Medulla oblongata (tissue), 1 donor: ENCODE data around the gene FAM216B.
A peak's percentile ranks its signal among the peaks of the same experiment; 100 is the strongest.
"Not testable (repeated sequence)": the region's sequence is repeated elsewhere in the genome, so short reads cannot be mapped to it uniquely, and the experiment has no call there.

ENCODE experiments used
- DNase-seq: peaks from one replicate; pipeline ENCODE4 v3.0.0-alpha.2; 2015; ENCODE audit errors: extremely low spot score

The FAM216B gene

DNA sequence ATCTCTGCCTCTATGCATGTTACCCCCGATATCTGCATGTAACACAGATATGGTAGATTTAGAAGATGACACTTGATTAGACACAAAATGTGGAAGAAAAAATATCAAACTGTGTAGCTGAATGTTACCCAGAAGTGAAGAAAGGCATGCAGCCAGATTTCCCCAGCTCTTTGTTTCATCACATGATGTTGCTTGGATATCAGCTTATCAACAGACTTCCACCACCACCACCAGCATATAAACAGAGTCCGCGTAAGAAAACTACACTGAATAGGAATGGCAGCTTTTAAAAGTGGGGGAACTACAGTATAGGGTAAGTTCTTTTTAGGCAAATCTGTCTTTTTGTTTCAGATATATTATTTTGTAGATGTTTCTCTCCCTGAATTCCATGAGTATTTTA lies at the start of gene FAM216B:
TSS of gene FAM216B (plus strand) at position 233 of the 400 bp plus-strand sequence. CDS start 2,484 bp downstream, outside the sequence.
- DNase-seq = no peak

DNA sequence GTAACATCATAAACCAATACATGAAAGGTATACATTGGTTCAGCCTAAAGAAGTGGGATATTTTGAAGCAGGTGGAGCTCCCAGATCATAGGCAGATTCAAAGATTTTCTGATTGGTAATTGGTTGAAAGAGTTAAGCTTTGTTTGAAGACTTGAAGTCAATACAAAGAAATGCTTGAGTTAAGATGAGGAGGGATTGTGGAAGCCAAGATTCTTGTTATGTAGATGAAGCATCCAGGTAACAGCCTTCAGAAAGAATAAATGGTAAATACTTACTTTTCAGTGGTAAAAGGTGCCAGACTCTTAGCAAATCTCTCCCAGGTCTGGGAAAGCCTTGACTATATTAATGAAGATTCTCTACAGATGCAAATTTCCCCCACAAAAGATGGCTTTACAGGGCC lies 49.3 kb upstream of the FAM216B start:
- no peak for DNase-seq

GRCh38 chr13:42733046-42733445 lies 48.3 kb upstream of the FAM216B start:
- DNase-seq = no peak

DNA sequence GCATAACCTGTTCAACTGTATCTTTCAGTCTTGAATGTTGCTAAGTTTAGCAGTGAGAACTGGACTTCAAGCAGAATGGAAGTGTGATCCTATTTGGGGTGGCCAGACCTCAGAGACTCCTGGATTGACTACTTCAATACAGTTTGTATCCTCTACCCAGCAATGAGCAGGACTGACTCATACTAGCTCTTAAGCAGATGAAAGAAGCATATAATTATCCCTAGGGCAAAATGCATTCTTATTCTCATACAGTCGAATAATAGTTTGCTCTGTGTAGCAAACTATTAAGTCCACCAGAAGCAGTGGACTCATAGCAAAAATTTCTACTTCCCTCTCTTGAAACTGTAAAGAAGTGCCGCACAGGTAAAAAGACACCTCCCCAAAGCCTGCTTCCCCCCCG lies 46.4 kb upstream of the FAM216B start:
- no peak for DNase-seq

GRCh38 chr13:42740753-42741152 lies 40.6 kb upstream of the FAM216B start:
- DNase-seq = peak; percentile 41

- no peak for DNase-seq
Observed at GRCh38 chr13:42741914-42742313, 39.5 kb upstream of the FAM216B start.

- DNase-seq = no peak
Observed at GRCh38 chr13:42745655-42746054, 35.7 kb upstream of the FAM216B start.

DNA sequence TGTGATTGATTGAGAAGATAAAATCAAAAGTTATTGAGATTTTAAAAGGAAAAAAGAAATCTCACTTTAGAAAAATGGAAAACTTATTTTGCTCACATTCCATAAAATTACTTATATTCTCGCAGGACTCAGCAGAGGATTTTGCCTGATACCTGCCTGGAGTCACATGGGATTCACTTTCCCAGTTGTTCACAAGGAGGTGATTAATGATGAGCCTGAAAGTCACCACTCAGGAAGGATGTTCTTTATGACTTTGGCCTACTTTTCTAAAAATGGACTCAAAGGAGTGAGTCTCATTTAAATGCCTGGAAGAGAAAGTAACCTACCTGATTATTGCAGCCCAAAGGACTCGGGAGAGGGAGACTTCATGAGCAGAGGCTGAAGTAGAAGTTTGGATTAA lies 34.5 kb upstream of the FAM216B start:
- DNase-seq = no peak

GRCh38 chr13:42747399-42747873 lies 33.9 kb upstream of the FAM216B start:
- DNase-seq = no peak

DNA sequence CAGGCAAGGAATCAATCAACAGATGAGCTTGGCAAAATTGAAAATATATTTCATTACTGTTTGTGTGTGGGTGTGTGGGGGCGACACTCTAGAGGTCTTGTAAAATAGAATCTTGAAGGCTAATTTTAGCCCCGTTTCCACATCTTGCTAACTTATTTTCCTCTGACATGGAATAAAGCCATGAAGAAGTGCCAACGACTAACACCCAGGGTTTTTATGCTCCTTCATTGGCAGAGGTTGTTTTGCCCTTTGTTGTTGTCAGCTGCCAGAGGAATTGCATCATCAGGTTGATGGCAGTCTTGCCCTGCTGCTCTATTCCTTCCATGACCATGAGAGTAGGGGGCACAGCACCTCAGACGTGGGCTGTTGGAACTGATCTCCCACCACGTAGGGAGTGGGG lies 30.6 kb upstream of the FAM216B start:
- DNase-seq = peak; percentile 30

DNA sequence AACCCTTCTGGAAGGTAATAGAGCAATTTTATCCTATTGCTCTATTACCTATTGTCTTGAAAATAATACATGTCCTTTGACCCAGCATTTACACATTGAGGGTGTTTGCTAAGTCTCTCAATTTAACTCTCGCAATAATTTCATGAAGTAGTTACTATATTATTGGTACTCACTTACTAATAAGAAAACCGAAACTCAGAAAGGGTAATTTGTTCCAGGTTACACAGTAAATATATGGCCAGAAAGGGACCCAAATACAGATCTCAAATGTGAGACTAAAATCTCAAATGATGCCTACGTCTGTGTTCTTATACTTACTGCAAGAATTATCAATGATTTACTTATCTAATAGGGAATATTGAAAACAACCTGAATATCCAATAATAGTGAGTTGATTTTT lies 29.7 kb upstream of the FAM216B start:
- DNase-seq = no peak

DNA sequence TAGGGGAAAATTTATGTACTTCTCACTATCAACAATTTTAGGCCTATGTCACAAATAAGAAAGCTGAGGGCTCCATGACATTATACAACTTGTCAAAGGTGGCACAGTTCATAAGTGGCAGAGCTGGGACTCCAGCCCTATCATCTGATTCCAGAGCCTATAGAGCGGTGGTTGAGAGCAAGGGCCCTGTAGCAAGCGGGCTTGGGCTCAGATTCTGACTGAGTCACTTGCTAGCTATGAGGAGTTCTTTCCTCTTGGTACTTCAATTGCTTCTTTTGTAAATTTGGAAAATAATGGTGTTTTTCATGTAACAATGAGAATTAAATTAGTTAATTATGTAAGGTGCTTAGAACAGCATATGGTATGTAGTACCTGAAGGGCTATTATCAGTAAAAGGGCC lies 28.7 kb upstream of the FAM216B start:
- no peak for DNase-seq

- no peak for DNase-seq
Observed at GRCh38 chr13:42753697-42754096, 27.7 kb upstream of the FAM216B start.

DNA sequence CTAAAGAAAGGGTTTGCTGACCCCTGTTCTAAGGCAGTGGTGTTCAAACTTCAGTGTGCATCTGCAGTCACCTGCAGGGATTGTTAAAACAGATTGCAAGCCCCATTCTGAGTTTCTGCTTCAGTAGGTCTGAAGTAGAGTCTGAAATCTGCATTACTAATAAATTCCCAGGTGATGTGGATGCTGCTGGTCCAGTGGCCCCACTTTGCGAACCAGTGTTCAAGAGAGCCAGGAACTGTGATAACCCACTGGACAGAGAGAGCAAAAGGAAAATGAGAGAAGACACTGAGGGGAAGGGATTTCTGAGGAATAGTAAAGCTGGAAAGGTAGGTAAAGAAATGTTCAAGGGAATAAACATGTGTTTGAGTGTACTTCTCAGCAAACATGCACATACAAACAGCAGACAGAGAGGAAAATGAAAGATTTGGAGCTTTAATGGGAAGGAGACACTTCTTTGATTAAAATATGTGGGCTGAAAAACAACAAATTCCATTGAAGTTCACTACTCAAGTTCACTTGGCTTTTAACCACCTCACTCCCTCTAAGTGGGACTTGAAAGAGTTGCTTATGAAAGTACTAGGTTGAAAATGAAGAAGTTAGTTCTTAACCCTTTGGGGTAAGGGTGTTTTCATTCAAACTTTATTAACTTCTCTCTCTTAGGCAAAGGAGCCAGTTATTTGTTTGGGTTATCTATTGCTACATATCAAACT lies 26.4 kb upstream of the FAM216B start:
- no peak for DNase-seq

GRCh38 chr13:42757678-42758420 lies 23.5 kb upstream of the FAM216B start:
- no peak for DNase-seq

- DNase-seq = no peak
Observed at GRCh38 chr13:42758515-42758914, 22.9 kb upstream of the FAM216B start.

DNA sequence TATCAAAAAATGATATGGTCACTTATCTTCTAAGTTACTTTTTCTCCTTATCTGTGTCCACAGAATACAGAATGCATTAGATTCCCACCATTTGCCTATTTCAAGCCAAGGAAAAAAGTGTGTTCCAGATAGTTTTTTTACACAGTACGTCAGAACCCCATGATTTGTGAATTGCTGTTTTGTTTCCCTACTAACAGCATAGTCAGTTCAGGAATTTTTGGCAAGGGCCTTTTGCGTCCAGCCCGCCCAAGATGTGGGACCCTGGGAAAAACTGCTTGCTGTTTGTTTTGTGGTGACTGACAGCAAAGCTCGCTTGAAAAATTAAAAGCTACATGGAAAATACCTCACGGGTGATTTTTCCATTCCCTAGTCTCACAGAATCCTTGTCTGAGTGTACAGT lies 20.4 kb upstream of the FAM216B start:
- peak; percentile 51 for DNase-seq

DNA sequence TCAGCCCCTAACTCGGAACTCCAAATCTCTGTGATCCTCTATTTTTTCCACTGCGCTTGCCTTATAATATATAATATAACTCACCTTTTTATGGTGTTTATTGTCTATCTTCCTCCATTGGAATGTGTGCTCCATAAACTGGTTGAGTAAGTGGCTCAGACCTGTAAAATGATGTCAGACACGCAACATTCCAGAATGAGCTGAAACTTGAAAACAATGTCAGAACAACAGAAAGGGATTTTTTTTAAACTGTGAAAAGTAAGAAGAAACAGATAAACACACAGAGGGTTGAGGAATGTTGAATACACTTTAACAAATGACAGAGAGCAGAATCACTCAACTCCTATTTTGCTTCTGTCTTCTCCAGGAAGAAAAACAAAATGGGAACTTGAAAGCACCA lies 19.1 kb upstream of the FAM216B start:
- no peak for DNase-seq

- no peak for DNase-seq
Observed at GRCh38 chr13:42762917-42763316, 18.5 kb upstream of the FAM216B start.

GRCh38 chr13:42766016-42766415 lies 15.4 kb upstream of the FAM216B start:
- DNase-seq = no peak

- no peak for DNase-seq
Observed at GRCh38 chr13:42769650-42770049, 11.7 kb upstream of the FAM216B start.

DNA sequence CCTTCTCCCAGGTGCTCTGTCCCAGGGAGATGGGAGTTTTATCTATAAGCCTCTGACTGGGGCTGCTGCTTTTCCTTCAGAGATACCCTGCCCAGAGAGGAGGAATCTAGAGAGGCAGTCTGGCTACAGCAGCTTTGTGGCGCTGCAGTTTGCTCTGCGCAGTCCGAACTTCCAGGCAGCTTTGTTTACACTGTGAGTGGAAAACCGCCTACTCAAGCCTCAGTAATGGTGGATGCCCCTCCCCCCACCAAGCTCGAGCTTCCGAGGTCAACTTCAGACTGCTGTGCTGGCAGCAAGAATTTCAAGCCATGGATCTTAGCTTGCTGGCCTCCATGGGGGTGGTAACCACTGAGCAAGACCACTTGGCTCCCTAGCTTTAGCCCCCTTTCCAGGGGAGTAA lies 4.8 kb upstream of the FAM216B start:
- not testable (repeated sequence) for DNase-seq

DNA sequence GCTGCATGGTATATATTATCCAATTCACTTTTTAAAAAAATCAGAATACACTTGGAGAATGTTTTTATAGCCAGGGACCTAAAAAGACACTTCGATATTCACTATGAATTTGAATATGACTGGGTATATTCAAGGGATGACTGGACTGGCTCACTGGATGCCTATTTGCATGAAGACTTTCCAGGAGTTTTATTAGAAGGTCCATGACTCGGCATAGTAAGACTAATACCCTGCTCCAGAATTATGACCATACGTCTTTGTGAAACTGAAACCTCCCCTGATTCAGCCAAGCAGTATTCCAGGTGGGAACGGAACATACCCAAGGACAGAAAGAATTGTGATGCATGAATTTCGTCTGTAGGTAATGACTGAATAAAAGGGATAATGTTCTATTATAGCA lies 3.9 kb upstream of the FAM216B start:
- no peak for DNase-seq
